Activated CD4-positive, CD25-positive, alpha-beta regulatory T cell treated with anti-CD3 and anti-CD28 coated beads, Interleukin-2, amount 50 U/mL, for 72 hours (primary cell): ENCODE data around the gene ACO2.

Source experiments
- DNase-seq: peaks from one replicate; pipeline ENCODE4 v3.0.0; 2021

The ACO2 gene

DNA sequence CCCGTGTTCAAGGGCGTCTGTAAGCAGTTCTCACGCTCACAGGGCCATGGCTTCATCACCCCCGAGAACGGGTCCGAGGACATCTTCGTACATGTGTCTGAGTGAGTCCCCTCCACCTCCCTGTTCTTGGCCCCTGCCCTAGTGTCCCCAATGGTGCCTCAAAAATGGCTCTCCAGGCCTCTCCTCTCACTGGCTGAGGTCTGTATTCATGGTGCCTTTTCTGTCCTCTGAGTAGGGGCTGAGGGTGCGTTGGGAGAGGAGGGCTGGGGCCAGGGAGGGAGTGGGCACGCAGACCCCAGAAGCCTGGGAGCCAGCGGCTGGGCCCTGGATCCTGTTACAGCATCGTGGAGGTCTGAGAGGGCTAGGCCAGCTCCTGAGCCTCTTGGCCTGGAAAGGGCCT lies 104.8 kb downstream of the ACO2 start:
- no peak for DNase-seq

DNA sequence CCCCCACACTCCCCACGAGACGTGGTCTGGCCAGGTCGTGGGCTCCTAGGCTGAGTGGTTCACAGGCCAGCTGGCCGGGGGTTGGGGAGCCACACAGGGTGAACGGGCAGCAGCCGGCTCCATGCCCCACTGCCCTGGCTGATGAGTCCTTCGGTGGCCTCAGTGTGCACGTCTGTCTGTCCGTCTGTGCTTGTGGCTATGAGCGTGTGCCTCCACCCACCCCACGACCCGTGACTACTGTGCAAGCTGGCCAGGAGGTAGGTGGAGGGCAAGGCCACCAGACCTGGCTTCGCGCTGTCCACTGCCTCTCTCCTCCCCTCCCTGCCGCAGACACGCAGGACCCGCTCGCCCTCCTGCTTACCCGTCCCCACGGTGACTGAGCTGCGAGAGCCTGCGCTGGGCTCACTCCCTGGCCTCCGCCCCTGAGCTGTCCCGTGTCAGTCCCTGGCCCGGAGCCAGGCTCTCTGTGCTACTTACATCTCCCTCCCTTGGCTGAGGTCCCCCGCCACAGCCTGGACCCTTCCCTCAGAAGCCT lies 106.0 kb downstream of the ACO2 start:
- no peak for DNase-seq

GRCh38 chr22:41575533-41575932 lies 106.6 kb downstream of the ACO2 start:
- no peak for DNase-seq

GRCh38 chr22:41576877-41577276 lies 108.0 kb downstream of the ACO2 start:
- no peak for DNase-seq

DNA sequence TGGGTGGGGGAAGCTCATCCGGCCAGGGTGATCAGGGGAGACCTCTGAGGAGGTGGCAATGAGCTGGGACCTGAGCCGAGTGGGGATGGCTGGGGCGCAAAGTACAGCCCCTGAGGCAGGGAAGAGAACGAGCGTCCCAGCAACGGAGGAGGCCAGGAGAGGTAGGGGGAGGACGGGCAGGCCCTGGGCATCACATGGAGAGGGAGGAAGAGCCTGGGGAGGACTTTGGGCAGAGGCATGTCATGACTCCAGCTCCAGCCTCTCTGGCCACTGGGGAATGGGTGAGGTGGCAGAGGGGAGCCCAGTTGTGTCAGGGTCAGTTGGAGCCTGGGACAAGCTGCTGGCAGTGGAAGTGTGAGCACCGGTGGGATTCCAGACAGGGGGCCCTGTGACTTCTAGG lies 109.2 kb downstream of the ACO2 start:
- no peak for DNase-seq
